GM21786 (cell line): ENCODE results near the gene GPX6.
"Not testable (repeated sequence)": the region's sequence is repeated elsewhere in the genome, so short reads cannot be mapped to it uniquely, and the experiment has no call there.

Experiments used
- ATAC-seq: cut with Tn5 transposase; IDR thresholded peaks from one replicate; pipeline ENCODE4 v1.9.1; 2021; ENCODE audit not compliant: unreplicated experiment

Gene GPX6

GRCh38 chr6:28515676-28516075 is at the start of gene GPX6:
GPX6 (minus strand) TSS chr6:28515793; CDS start chr6:28515743, 50 bp downstream.
- no peak for ATAC-seq

- ATAC-seq, result no peak
Observed at GRCh38 chr6:28563430-28564095, 48.0 kb upstream of the GPX6 start.

- no peak for ATAC-seq
Observed at GRCh38 chr6:28558629-28559028, 43.0 kb upstream of the GPX6 start.

- ATAC-seq, result no peak
Observed at GRCh38 chr6:28555136-28555535, 39.5 kb upstream of the GPX6 start.

GRCh38 chr6:28553986-28554881 is 38.6 kb upstream of the GPX6 start:
- no peak for ATAC-seq

GRCh38 chr6:28553384-28553985 is 37.9 kb upstream of the GPX6 start:
- ATAC-seq, result no peak

GRCh38 chr6:28551891-28552666 is 36.5 kb upstream of the GPX6 start:
- no peak for ATAC-seq

GRCh38 chr6:28547003-28547402 is 31.4 kb upstream of the GPX6 start:
- ATAC-seq, result not testable (repeated sequence)

- no peak for ATAC-seq
Observed at GRCh38 chr6:28545955-28546354, 30.4 kb upstream of the GPX6 start.

- ATAC-seq, result no peak
Observed at GRCh38 chr6:28543651-28544610, 28.3 kb upstream of the GPX6 start.

- ATAC-seq, result peak; percentile 64
Observed at GRCh38 chr6:28542440-28543296, 27.1 kb upstream of the GPX6 start.

- ATAC-seq, result no peak
Observed at GRCh38 chr6:28541996-28542395, 26.4 kb upstream of the GPX6 start.

GRCh38 chr6:28537509-28538140 is 22.0 kb upstream of the GPX6 start:
- ATAC-seq, result no peak

GRCh38 chr6:28537065-28537464 is 21.5 kb upstream of the GPX6 start:
- ATAC-seq, result no peak

GRCh38 chr6:28534875-28535274 is 19.3 kb upstream of the GPX6 start:
- ATAC-seq, result no peak

- no peak for ATAC-seq
Observed at GRCh38 chr6:28534306-28534705, 18.7 kb upstream of the GPX6 start.

GRCh38 chr6:28531479-28532128 is 16.0 kb upstream of the GPX6 start:
- ATAC-seq, result no peak

- no peak for ATAC-seq
Observed at GRCh38 chr6:28530777-28531176, 15.2 kb upstream of the GPX6 start.
